GM19043 (cell line): ENCODE results near the gene TRIM52.
"Not testable (repeated sequence)": the region's sequence is repeated elsewhere in the genome, so short reads cannot be mapped to it uniquely, and the experiment has no call there.

Source experiments
- ATAC-seq: cut with Tn5 transposase; IDR thresholded peaks from one replicate; pipeline ENCODE4 v1.9.1; 2021; ENCODE audit warnings: low read depth; ENCODE audit not compliant: unreplicated experiment

The TRIM52 gene

DNA sequence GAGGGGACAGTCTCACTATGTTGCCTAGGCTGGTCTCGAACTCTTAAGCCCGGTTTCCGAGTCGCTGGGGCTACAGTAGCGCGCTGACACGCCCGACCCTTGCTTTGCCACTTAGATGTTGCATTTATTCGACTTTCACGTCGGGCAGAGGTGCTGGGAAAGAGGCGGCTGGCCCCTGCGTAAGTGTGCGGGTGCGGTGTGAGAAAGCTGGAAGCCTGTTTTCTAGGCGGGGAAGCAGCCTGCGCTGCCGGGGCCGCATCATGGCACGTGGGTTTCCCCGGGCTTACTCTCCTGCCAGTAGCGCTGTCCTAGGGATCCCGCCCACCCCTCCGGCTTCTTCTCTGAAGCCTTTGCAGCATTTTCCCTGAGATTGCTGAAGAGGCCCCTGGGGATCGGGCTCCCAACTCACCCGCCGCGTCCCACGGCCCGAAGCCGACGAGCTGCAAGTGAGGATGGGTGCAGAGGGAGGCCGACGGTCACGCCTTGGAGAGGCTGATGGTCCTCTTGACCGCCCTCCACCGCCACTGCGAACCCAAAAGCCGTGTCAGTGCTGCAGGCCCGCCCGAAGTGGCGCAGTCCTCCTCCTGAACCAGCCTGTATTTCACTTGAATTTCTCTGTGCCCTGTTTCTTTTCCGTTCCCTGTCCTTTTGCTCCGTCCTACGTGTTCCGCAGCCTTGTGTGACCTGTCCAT lies 43.7 kb downstream of the TRIM52 start:
- ATAC-seq = no peak

GRCh38 chr5:181215997-181216989 lies 44.6 kb downstream of the TRIM52 start:
- no peak for ATAC-seq

GRCh38 chr5:181214249-181214648 lies 46.7 kb downstream of the TRIM52 start:
- not testable (repeated sequence) for ATAC-seq

DNA sequence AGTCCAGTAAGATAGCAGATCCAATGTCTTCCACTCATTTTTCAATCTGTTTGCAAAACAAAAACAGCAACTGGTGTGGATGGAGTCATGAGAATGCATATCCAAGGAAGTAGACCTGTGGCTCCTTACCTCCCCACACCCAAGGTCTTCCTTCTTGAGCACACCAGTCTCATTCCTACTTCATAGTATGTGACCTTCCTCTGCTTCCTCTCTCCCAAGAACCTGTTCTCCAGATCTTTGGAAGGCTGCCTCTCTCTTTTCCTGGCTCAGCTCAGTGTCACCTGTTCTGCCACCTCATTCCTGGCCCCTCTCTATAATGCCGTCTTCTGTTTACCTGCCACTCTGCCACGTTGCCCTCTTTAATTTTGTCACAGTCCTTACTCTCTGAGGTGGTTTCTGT lies 48.0 kb downstream of the TRIM52 start:
- no peak for ATAC-seq

DNA sequence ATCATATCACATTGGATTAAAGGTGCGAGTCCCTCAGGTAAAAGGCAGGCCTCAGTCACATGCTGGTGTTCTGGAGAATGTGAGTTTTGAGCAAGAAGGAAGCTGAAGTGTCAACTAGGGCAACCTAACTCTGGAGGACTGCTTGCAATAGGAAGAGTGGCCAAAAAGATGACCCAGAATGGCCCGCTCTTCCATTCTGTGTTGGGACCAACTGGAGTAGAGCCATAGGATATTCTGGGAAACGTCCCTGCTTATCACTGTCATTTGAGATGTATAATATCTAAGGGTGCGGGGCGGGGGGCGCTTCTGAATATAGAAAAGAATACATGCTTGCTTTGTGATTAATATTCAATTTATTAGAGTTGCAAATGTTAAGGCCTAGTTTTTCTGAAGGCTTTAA lies 48.9 kb downstream of the TRIM52 start:
- no peak for ATAC-seq

GRCh38 chr5:181211208-181211607 lies 49.7 kb downstream of the TRIM52 start:
- no peak for ATAC-seq

- ATAC-seq = not testable (repeated sequence)
Observed at GRCh38 chr5:181210698-181211097, 50.2 kb downstream of the TRIM52 start.

GRCh38 chr5:181210148-181210547 lies 50.8 kb downstream of the TRIM52 start:
- not testable (repeated sequence) for ATAC-seq

GRCh38 chr5:181209006-181209405 lies 51.9 kb downstream of the TRIM52 start:
- ATAC-seq = not testable (repeated sequence)

GRCh38 chr5:181207960-181208253 lies 53.0 kb downstream of the TRIM52 start:
- no peak for ATAC-seq

DNA sequence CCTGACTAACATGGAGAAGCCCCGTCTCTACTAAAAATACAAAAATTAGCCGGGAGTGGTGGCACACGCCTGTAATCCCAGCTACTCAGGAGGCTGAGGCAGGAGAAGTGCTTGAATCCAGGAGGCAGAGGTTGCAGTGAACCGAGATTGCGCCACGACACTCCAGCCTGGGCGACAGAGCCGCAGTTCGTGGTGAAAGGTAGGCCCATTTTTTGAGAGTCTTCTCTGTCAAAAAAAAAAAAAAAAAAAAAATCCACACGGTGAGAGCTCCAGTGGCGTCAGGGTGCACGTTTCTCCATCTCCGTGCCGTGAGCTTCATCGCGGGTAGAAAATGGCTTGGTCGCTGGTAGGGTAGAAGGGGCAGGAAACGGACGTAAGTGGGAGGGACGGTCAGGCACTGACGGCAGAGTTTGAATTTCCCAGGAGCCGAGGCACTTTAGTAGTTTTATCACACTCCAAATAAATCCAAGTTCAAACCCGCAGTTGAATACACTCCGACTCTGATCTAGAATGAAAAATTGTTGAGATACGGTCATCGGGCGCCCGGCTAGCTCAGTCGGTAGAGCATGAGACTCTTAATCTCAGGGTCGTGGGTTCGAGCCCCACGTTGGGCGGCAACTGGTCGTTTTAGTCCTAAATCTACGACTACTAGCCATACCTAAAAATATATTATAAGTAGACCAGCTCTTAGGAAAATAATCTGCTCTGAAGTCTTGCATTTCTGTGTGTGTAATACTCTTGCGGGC lies 53.6 kb downstream of the TRIM52 start:
- no peak for ATAC-seq

DNA sequence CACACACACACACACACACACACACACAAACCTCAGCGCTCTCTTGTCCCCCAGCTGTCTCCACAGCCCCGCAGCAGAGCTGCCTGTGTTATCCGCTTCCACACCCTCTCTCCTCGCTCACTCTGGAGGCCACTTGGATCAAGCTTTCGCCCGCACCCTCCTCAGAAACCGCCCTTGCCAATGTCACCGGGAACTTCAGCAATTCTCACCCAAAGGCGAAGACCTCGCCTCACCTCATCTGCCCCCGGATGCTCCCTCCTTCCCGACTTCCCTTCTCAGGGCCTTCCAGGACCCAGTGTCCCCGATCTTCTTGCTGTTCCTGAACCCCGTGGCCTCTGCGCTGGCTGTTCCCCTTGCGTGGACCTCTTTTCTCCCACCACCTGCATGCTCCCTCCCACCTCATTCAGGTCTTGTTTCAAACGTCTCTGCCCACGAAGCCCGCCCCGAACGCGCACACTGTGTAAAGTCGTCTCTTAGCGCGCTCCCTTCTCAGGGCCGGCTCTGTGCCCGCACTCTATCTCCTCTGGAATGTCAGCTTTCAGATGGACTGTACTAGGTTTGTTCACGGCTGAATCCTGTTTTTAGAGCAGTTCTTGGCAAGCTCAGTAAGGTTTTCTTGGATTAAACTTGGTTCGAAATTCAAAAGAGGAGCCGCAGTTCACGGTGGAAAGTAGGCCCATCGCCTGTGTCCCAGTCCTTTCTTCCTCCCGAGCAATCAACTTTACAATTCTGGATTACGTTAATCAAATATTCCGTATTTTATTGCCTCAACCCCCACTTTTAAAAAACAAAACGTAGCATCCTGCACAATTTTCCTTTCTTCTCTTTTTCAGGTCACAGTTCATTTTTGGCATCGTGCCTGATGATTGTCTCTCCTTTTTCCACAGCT lies 54.9 kb downstream of the TRIM52 start:
- ATAC-seq = no peak
